H1 (cell line): Measurements from ENCODE around the gene EVC2. TPM values are rescaled to one million over a fixed set of nuclear protein-coding genes. Genes with fewer than 3 reads are reported as not detected.

ENCODE experiments used
- CBX8 ChIP-seq: fragments of 300-800, 300-1000 bp; sonication (generic); IDR thresholded peaks from 2 replicates; pipeline ENCODE4 v1.7.1; 2016; ENCODE audit warnings: low read depth, low read length, borderline replicate concordance
- CHD7 ChIP-seq: fragments of 300-600 bp; sonication (generic); IDR thresholded peaks from 2 replicates; pipeline ENCODE4 v1.7.1; 2012; ENCODE audit warnings: low read length, moderate library complexity, mild to moderate bottlenecking, inconsistent platforms; ENCODE audit not compliant: insufficient replicate concordance
- CREB1 ChIP-seq: IDR thresholded peaks from 2 replicates; pipeline ENCODE4 v1.6.1; 2012; ENCODE audit warnings: inconsistent platforms
- EP300 ChIP-seq, 2 experiments: IDR thresholded peaks; 1 replicate in 1 of 2; 2 replicates in 1 of 2; pipeline ENCODE4 v1.6.1; 2011 to 2012; ENCODE audit warnings: low read depth in 2 of 2, low read length in 2 of 2, mild to moderate bottlenecking in 2 of 2, borderline replicate concordance in 1 of 2, inconsistent platforms in 1 of 2, moderate library complexity in 1 of 2
- polyA plus RNA-seq, 7 experiments: library from polyadenylated mRNA; depleted of rRNA in 3 of 7; stranded (reverse) in 5 of 7; unstranded in 2 of 7; fragments of >200 nt in 5 of 7; fragments of 200-250 nt in 2 of 7; gene quantifications; 1 replicate in 5 of 7; 2 replicates in 1 of 7; 4 replicates in 1 of 7; pipeline versions ENCODE4 v1.2.1 to v1.2.3, GENCODE V29; 2011 to 2013; ENCODE audit warnings: missing spikeins in 2 of 7, mixed read lengths in 2 of 7
- total RNA-seq: library from RNA; stranded (reverse); fragmentation: NEBNext Ultra II Directional; extraction: Animal tissue kit (Norgen Biotek cat#: 25700); gene quantifications from 2 replicates; pipeline ENCODE4 v1.2.1, GENCODE V29; 2021

Gene EVC2
- total and polyA plus RNA-seq, 2 of the 8 experiments (the other 6 are each of a cell fraction or from before 2014, with no cell fraction given): 0.73 to 5.9 TPM

GRCh38 chr4:5721923-5722322 lies 13.6 kb upstream of the EVC2 start (continued):
- TF ChIP-seq CHD7 (no peak), EP300 (IDR thresholded peaks at IDR 0.05; ENCODE audit: borderline replicate concordance in 1 of 2, low read depth in 2 of 2, low read length in 2 of 2) (no peak), CREB1 (no peak), CBX8 (no peak)
